KMS-11 (cell line): ENCODE results near the gene NPS.

ENCODE experiments used
- H2AFZ ChIP-seq: fragments of 200-600 bp; sonication (generic); 2 replicates; pipeline ENCODE4 v1.6.1; 2016; ENCODE audit warnings: antibody characterized with exemption, mixed run types, low read depth
- H3K27ac ChIP-seq: fragments of 200-600 bp; sonication (generic); 2 replicates; pipeline ENCODE4 v1.6.1; 2016; ENCODE audit warnings: mild to moderate bottlenecking, mixed run types
- H3K27me3 ChIP-seq: fragments of 200-600 bp; sonication (generic); 2 replicates; pipeline ENCODE4 v1.6.1; 2017; ENCODE audit warnings: mild to moderate bottlenecking, low read depth, mixed run types, moderate library complexity; ENCODE audit not compliant: insufficient read depth
- H3K36me3 ChIP-seq: fragments of 200-600 bp; sonication (generic); 2 replicates; pipeline ENCODE4 v1.6.1; 2017; ENCODE audit warnings: mild to moderate bottlenecking, mixed run types; ENCODE audit not compliant: insufficient read depth
- H3K4me1 ChIP-seq: fragments of 200-600 bp; sonication (generic); 2 replicates; pipeline ENCODE4 v1.6.1; 2016; ENCODE audit warnings: mild to moderate bottlenecking, low read depth, mixed run types; ENCODE audit not compliant: poor library complexity, severe bottlenecking
- H3K4me2 ChIP-seq: fragments of 200-600 bp; sonication (generic); 2 replicates; pipeline ENCODE4 v1.7.0; 2016; ENCODE audit warnings: mild to moderate bottlenecking, mixed run types
- H3K4me3 ChIP-seq: fragments of 200-600 bp; sonication (generic); IDR thresholded peaks from 2 replicates; pipeline ENCODE4 v1.6.1; 2017; ENCODE audit warnings: low read depth, low read length, mixed read lengths; ENCODE audit not compliant: insufficient read depth
- H3K79me2 ChIP-seq: fragments of 200-600 bp; sonication (generic); 2 replicates; pipeline ENCODE4 v1.6.1; 2016; ENCODE audit warnings: low read depth, mixed run types; ENCODE audit not compliant: insufficient read depth
- H3K9ac ChIP-seq: fragments of 200-600 bp; sonication (generic); 2 replicates; pipeline ENCODE4 v1.6.1; 2016; ENCODE audit warnings: mild to moderate bottlenecking, mixed run types
- H4K20me1 ChIP-seq: fragments of 200-600 bp; sonication (generic); 2 replicates; pipeline ENCODE4 v1.6.1; 2016; ENCODE audit warnings: mild to moderate bottlenecking, mixed run types; ENCODE audit not compliant: insufficient read depth
- CTCF ChIP-seq: fragments of 200-600 bp; sonication (generic); conservative IDR thresholded peaks from 2 replicates; pipeline ENCODE4 v1.6.1; 2017; ENCODE audit warnings: low read depth, mild to moderate bottlenecking, antibody characterized with exemption, low read length, moderate library complexity, mixed read lengths

The NPS gene

DNA sequence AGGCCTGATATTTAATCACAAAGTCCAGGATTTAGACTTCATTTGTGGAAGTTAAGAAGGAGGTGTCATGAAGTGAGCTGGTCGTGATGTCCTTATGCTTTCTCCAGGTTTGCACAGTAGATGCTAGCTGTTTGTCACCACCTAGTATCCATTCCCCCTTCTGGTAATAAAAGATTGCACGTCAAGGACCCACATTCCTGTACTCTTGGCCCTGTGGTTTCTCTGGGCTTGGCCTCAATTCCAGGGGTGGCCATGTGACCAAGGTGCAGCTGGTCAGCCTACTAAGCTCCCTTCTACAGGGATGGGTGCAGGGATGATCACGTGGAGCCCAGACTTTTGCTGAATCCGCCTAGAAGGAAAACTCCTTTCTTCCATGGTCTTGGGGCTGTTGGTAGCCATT lies 16.5 kb downstream of the NPS start:
- no peak overlapping the region for H3K9ac ChIP-seq
- no peaks in the 10 kb centered on the region for H3K27me3 ChIP-seq
- H3K4me1 ChIP-seq = no peaks in the 10 kb centered on the region
- no peak for TF ChIP-seq CTCF
- H3K79me2 ChIP-seq = no peaks in the 10 kb centered on the region
- no peaks in the 10 kb centered on the region for H4K20me1 ChIP-seq
- no peak overlapping the region for H3K4me2 ChIP-seq
- no peak overlapping the region for H3K27ac ChIP-seq
- H3K36me3 ChIP-seq = no peaks in the 10 kb centered on the region
- no peak overlapping the region for H2AFZ ChIP-seq
- no peak overlapping the region for H3K4me3 ChIP-seq

GRCh38 chr10:127569210-127569609 lies 20.1 kb downstream of the NPS start:
- Histone ChIP-seq H3K27ac (no peak overlapping the region), H2AFZ (no peak overlapping the region), H3K4me3 (no peak overlapping the region), H3K79me2 (no peaks in the 10 kb centered on the region), H3K4me2 (no peak overlapping the region), H3K9ac (no peak overlapping the region), H4K20me1 (no peaks in the 10 kb centered on the region), H3K36me3 (no peaks in the 10 kb centered on the region), H3K27me3 (no peaks in the 10 kb centered on the region), H3K4me1 (no peaks in the 10 kb centered on the region)
- TF ChIP-seq CTCF = no peak

GRCh38 chr10:127570036-127570435 lies 20.9 kb downstream of the NPS start:
- Histone ChIP-seq H3K9ac (no peak overlapping the region), H4K20me1 (no peaks in the 10 kb centered on the region), H3K4me3 (no peak overlapping the region), H3K4me2 (no peak overlapping the region), H3K79me2 (no peaks in the 10 kb centered on the region), H3K36me3 (no peaks in the 10 kb centered on the region), H2AFZ (no peak overlapping the region), H3K27ac (no peak overlapping the region), H3K27me3 (no peaks in the 10 kb centered on the region), H3K4me1 (no peaks in the 10 kb centered on the region)
- no peak for TF ChIP-seq CTCF

GRCh38 chr10:127571386-127571785 lies 22.3 kb downstream of the NPS start:
- Histone ChIP-seq H2AFZ (no peak overlapping the region), H3K4me3 (no peak overlapping the region), H4K20me1 (no peaks in the 10 kb centered on the region), H3K9ac (no peak overlapping the region), H3K27ac (no peak overlapping the region), H3K79me2 (no peaks in the 10 kb centered on the region), H3K27me3 (no peaks in the 10 kb centered on the region), H3K4me2 (no peak overlapping the region), H3K4me1 (no peaks in the 10 kb centered on the region), H3K36me3 (no peaks in the 10 kb centered on the region)
- TF ChIP-seq CTCF = no peak

- H4K20me1 ChIP-seq = no peaks in the 10 kb centered on the region
- no peak overlapping the region for H3K4me3 ChIP-seq
- H2AFZ ChIP-seq = no peak overlapping the region
- no peak for TF ChIP-seq CTCF
- no peaks in the 10 kb centered on the region for H3K27me3 ChIP-seq
- no peak overlapping the region for H3K9ac ChIP-seq
- no peaks in the 10 kb centered on the region for H3K79me2 ChIP-seq
- H3K36me3 ChIP-seq = no peaks in the 10 kb centered on the region
- H3K27ac ChIP-seq = no peak overlapping the region
- H3K4me2 ChIP-seq = no peak overlapping the region
- no peaks in the 10 kb centered on the region for H3K4me1 ChIP-seq
These were observed 26.9 kb downstream of the NPS start for GRCh38 chr10:127576051-127576450.
